ENCODE measurements around the gene ACSF2.

- TF ChIP-seq GATA2 (IDR thresholded peaks at IDR 0.05; ENCODE audit: low read depth, low read length): no peak
- no peak for TF ChIP-seq GATA3 (IDR thresholded peaks at IDR 0.05; ENCODE audit: low read depth, low read length)
Measured at GRCh38 chr17:50472286-50472685, 46.3 kb downstream of the ACSF2 start.
